Measurements from ENCODE around the gene PRKAR2A. TPM values are rescaled to one million over a fixed set of nuclear protein-coding genes. Genes with fewer than 3 reads are reported as not detected.

The PRKAR2A gene
- polyA plus RNA-seq, 3 donors, result 7.5 to 13.0 (median 12.3) TPM

DNA sequence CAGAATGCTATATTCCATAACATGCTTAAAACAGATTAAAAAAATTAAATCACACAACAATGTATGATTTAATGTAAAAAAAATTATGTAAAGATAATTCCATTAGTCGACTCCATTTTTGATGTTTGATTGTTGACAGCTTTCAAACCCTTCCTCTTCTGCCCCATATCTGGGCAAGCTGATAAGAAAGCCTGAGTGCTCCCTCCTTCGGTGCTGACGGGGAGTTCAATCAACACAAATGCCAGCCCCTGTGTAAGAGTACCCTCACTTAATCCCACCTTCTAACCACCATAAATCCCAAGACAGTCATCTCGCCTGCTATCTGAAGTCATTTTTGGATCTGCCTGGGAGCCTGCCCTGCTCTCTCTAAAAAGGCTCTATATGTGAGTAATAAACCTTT, 70.8 kb downstream of the PRKAR2A start:
- no peaks in the 10 kb centered on the region for H3K9me3 Mint-ChIP-seq
- H3K4me1 Mint-ChIP-seq, result no peaks in the 10 kb centered on the region
- Histone ChIP-seq H3K27me3 (ENCODE audit: control insufficient read depth in 2 of 2, insufficient read depth in 2 of 2, low read length in 2 of 2) (no peaks in the 10 kb centered on the region), H3K4me2 (replicated peaks; ENCODE audit: extremely low read depth, low read length, poor library complexity, severe bottlenecking) (no peak overlapping the region), H3K27ac (ENCODE audit: low read depth in 1 of 2, low read length in 2 of 2) (no peak overlapping the region), H2AFZ (ENCODE audit: insufficient read depth, low read depth, low read length, poor library complexity, severe bottlenecking) (no peak overlapping the region), H3K36me3 (replicated peaks in 1 of 2; ENCODE audit: control insufficient read depth in 1 of 2, insufficient read depth in 2 of 2, low read length in 2 of 2) (peaks cover 15 to 53% of the 10 kb centered on the region in 2 donors), H3K4me1 (ENCODE audit: control insufficient read depth in 1 of 2, insufficient read depth in 2 of 2, low read length in 2 of 2) (no peaks in the 10 kb centered on the region), H3K4me3 (replicated peaks in 1 of 3; ENCODE audit: low read depth in 2 of 3, low read length in 3 of 3) (no peak overlapping the region), H3K9me3 (replicated peaks in 1 of 2; ENCODE audit: control insufficient read depth in 1 of 2, insufficient read depth in 1 of 2, low read length in 2 of 2) (no peaks in the 10 kb centered on the region), H3K9ac (ENCODE audit: insufficient read depth, low read length, poor library complexity, severe bottlenecking) (no peak overlapping the region), H4K20me1 (ENCODE audit: insufficient read depth, low read length) (no peaks in the 10 kb centered on the region), H3K79me2 (ENCODE audit: insufficient read depth, low read length) (no peaks in the 10 kb centered on the region)
- TF ChIP-seq, protein P1, sequence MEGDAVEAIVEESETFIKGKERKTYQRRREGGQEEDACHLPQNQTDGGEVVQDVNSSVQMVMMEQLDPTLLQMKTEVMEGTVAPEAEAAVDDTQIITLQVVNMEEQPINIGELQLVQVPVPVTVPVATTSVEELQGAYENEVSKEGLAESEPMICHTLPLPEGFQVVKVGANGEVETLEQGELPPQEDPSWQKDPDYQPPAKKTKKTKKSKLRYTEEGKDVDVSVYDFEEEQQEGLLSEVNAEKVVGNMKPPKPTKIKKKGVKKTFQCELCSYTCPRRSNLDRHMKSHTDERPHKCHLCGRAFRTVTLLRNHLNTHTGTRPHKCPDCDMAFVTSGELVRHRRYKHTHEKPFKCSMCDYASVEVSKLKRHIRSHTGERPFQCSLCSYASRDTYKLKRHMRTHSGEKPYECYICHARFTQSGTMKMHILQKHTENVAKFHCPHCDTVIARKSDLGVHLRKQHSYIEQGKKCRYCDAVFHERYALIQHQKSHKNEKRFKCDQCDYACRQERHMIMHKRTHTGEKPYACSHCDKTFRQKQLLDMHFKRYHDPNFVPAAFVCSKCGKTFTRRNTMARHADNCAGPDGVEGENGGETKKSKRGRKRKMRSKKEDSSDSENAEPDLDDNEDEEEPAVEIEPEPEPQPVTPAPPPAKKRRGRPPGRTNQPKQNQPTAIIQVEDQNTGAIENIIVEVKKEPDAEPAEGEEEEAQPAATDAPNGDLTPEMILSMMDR (IDR thresholded peaks at IDR 0.05), result no peak
- WGBS (ENCODE audit: insufficient coverage), result 58% methylated on average over 2 of the region's 4 CpGs
- intact Hi-C loops (cut with micrococcal nuclease), result no loop called here
- H3K4me3 Mint-ChIP-seq, result no peak overlapping the region
- peaks cover 0 to 2% (median 0%) of the 10 kb centered on the region in 3 donors for H3K27me3 Mint-ChIP-seq (ENCODE audit: low read depth in 3 of 3)
- no peak for DNase-seq
- peaks cover 39 to 64% of the 10 kb centered on the region in 2 donors for H3K36me3 Mint-ChIP-seq
- H3K27ac Mint-ChIP-seq, result peak overlapping the region in 1 of 7 donors; percentile 65

DNA sequence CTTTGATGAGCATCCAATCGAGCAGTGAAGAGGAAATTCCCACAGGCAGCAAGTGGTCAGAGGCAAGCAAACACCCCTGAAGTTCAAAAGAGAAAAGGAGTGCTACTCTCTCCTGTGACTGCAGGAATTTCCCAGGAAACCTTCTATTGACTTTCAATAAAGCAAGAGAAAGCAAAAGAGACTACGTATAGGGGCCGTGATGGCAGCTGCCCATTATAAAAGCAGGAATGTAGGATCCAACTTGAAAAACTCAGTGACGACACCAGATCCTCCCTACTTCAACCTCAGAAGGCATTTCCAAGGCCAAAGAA, 77.5 kb downstream of the PRKAR2A start:
- TF ChIP-seq, protein P1 (IDR thresholded peaks at IDR 0.05), result no peak
- Histone ChIP-seq H3K27me3 (ENCODE audit: control insufficient read depth in 2 of 2, insufficient read depth in 2 of 2, low read length in 2 of 2) (no peaks in the 10 kb centered on the region), H3K9ac (ENCODE audit: insufficient read depth, low read length, poor library complexity, severe bottlenecking) (no peak overlapping the region), H3K36me3 (replicated peaks in 1 of 2; ENCODE audit: control insufficient read depth in 1 of 2, insufficient read depth in 2 of 2, low read length in 2 of 2) (peaks cover 10 to 44% of the 10 kb centered on the region in 2 donors), H3K4me1 (ENCODE audit: control insufficient read depth in 1 of 2, insufficient read depth in 2 of 2, low read length in 2 of 2) (peaks cover 16 to 17% of the 10 kb centered on the region in 2 donors), H3K4me2 (replicated peaks; ENCODE audit: extremely low read depth, low read length, poor library complexity, severe bottlenecking) (peak overlapping the region; percentile 31), H4K20me1 (ENCODE audit: insufficient read depth, low read length) (no peaks in the 10 kb centered on the region), H2AFZ (ENCODE audit: insufficient read depth, low read depth, low read length, poor library complexity, severe bottlenecking) (peak overlapping the region; percentile 23), H3K9me3 (replicated peaks in 1 of 2; ENCODE audit: control insufficient read depth in 1 of 2, insufficient read depth in 1 of 2, low read length in 2 of 2) (no peaks in the 10 kb centered on the region), H3K4me3 (replicated peaks in 1 of 3; ENCODE audit: low read depth in 2 of 3, low read length in 3 of 3) (no peak overlapping the region), H3K79me2 (ENCODE audit: insufficient read depth, low read length) (no peaks in the 10 kb centered on the region), H3K27ac (ENCODE audit: low read depth in 1 of 2, low read length in 2 of 2) (peak overlapping the region; percentile 47 to 73)
- H3K27ac Mint-ChIP-seq, result peak overlapping the region; percentile 82 to 90 (median 88)
- peaks cover 19% of the 10 kb centered on the region for H3K4me1 Mint-ChIP-seq
- H3K27me3 Mint-ChIP-seq (ENCODE audit: low read depth in 3 of 3), result no peaks in the 10 kb centered on the region
- H3K4me3 Mint-ChIP-seq, result peak overlapping the region in 1 of 2 donors; percentile 3
- no CpG with 5 or more reads among the region's 4 CpGs for WGBS (ENCODE audit: insufficient coverage)
- H3K9me3 Mint-ChIP-seq, result no peaks in the 10 kb centered on the region
- peaks cover 33 to 51% of the 10 kb centered on the region in 2 donors for H3K36me3 Mint-ChIP-seq
- no peak for DNase-seq
- intact Hi-C loops (cut with micrococcal nuclease), result no loop called here
